Upper lobe of left lung (tissue), 6 donors: ENCODE data around the gene SHMT1. TPM values are rescaled to one million over a fixed set of nuclear protein-coding genes. Genes with fewer than 3 reads are reported as not detected.

Source experiments
- ATAC-seq, 2 donors: fragments of 200-7000 bp; cut with Tn5 transposase; one replicate each; pipeline ENCODE4 v1.9.1; 2022; ENCODE audit warnings: mild to moderate bottlenecking in 2 of 2, moderate library complexity in 2 of 2; ENCODE audit not compliant: low FRiP score in 2 of 2
- DNase-seq, 2 donors: peaks; one replicate each; pipeline ENCODE4 v3.0.0-alpha.2; 2019 to 2020
- H3K27ac ChIP-seq, 4 donors: fragments of 200-600 bp; sonication (generic); one replicate each; pipeline ENCODE4 v1.5.1; 2016 to 2019
- H3K27me3 ChIP-seq, 4 donors: fragments of 200-600 bp; sonication (generic); one replicate each; pipeline ENCODE4 v1.5.1; 2017 to 2019
- H3K36me3 ChIP-seq, 4 donors: fragments of 200-600 bp; sonication (generic); one replicate each; pipeline ENCODE4 v1.5.1; 2016 to 2019
- H3K4me1 ChIP-seq, 4 donors: fragments of 200-600 bp; sonication (generic); one replicate each; pipeline ENCODE4 v1.5.1; 2018 to 2019
- H3K4me3 ChIP-seq, 4 donors: fragments of 200-600 bp; sonication (generic); one replicate each; pipeline ENCODE4 v1.5.1; 2017 to 2019; ENCODE audit warnings: mild to moderate bottlenecking in 2 of 4, moderate library complexity in 1 of 4
- H3K9me3 ChIP-seq, 4 donors: fragments of 200-600 bp; sonication (generic); one replicate each; pipeline ENCODE4 v1.5.1; 2018 to 2019
- EP300 ChIP-seq, 4 donors: sonication (generic); formaldehyde crosslinking; IDR thresholded peaks; one replicate each; pipeline ENCODE4 v1.5.1; 2017; ENCODE audit warnings: antibody characterized with exemption in 4 of 4, control low read depth in 2 of 4
- POLR2A ChIP-seq, 4 donors: fragments of 450-650 bp; IDR thresholded peaks; one replicate each; pipeline ENCODE4 v1.5.1; 2016 to 2017; ENCODE audit warnings: antibody characterized with exemption in 4 of 4, mild to moderate bottlenecking in 2 of 4
- POLR2AphosphoS5 ChIP-seq, 2 donors: sonication (generic); formaldehyde crosslinking; IDR thresholded peaks; one replicate each; pipeline ENCODE4 v1.5.1; 2017; ENCODE audit warnings: antibody characterized with exemption in 2 of 2
- WGBS, 2 donors: methylation state at CpG; one replicate each; pipeline ENCODE4 v1.1.5; 2017 to 2018; 5-methylcytosine and 5-hydroxymethylcytosine counted together
- total RNA-seq, 6 donors: library from RNA; depleted of rRNA in 4 of 6; stranded (reverse); fragments of >200 nt in 4 of 6; gene quantifications; one replicate each; pipeline versions ENCODE4 v1.1.0 to v1.2.1, GENCODE V29; 2016 to 2021
- TF ChIP-seq, protein P1 (sequence below), 6 experiments: fragments of 450-650 bp in 4 of 6; fragments of 200-600 bp in 2 of 6; sonication (generic) in 2 of 6; IDR thresholded peaks; one replicate each; pipeline ENCODE4 v1.5.1; 2016 to 2019; ENCODE audit warnings: antibody characterized with exemption in 6 of 6
- donor health status: DM: no; HTN: no; CAD: no; lungs with moderate emphysema.
- donor health status: DM: no; HTN: yes; CAD: no; lungs with severe emphysema.

SHMT1 gene
- total RNA-seq, 6 donors from 2014 or later = 27.3 to 54.5 (median 42.5) TPM

- peaks cover 9 to 72% (median 32%) of the 10 kb centered on the region in 4 donors for H3K36me3 ChIP-seq
- DNase-seq (no peak), ATAC-seq (no peak)
- WGBS, 2 donors = 79 to 83% methylated on average over 10 to 18 of the region's 18 CpGs
- no peak for TF ChIP-seq EP300 (IDR thresholded peaks at IDR 0.05)
- TF ChIP-seq, protein P1, sequence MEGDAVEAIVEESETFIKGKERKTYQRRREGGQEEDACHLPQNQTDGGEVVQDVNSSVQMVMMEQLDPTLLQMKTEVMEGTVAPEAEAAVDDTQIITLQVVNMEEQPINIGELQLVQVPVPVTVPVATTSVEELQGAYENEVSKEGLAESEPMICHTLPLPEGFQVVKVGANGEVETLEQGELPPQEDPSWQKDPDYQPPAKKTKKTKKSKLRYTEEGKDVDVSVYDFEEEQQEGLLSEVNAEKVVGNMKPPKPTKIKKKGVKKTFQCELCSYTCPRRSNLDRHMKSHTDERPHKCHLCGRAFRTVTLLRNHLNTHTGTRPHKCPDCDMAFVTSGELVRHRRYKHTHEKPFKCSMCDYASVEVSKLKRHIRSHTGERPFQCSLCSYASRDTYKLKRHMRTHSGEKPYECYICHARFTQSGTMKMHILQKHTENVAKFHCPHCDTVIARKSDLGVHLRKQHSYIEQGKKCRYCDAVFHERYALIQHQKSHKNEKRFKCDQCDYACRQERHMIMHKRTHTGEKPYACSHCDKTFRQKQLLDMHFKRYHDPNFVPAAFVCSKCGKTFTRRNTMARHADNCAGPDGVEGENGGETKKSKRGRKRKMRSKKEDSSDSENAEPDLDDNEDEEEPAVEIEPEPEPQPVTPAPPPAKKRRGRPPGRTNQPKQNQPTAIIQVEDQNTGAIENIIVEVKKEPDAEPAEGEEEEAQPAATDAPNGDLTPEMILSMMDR (IDR thresholded peaks at IDR 0.05) = no peak
- TF ChIP-seq POLR2A (IDR thresholded peaks at IDR 0.05) = no peak
- TF ChIP-seq POLR2AphosphoS5 (IDR thresholded peaks at IDR 0.05) = no peak
- H3K27ac ChIP-seq = peak overlapping the region in 1 of 4 donors; percentile 15
- H3K4me3 ChIP-seq = peak overlapping the region in 2 of 4 donors; percentile 2 to 24
- H3K4me1 ChIP-seq = peaks cover 46 to 58% (median 51%) of the 10 kb centered on the region in 4 donors
- no peaks in the 10 kb centered on the region for H3K9me3 ChIP-seq
- no peaks in the 10 kb centered on the region for H3K27me3 ChIP-seq
Measured at GRCh38 chr17:18318771-18319450, 44.4 kb downstream of the SHMT1 start.

GRCh38 chr17:18318117-18318516 is 45.2 kb downstream of the SHMT1 start:
- no peaks in the 10 kb centered on the region for H3K9me3 ChIP-seq
- H3K27me3 ChIP-seq = no peaks in the 10 kb centered on the region
- H3K4me3 ChIP-seq = peak overlapping the region in 2 of 4 donors; percentile 2 to 24
- ATAC-seq = no peak
- DNase-seq = no peak
- WGBS, 2 donors = 81 to 89% methylated on average over 7 of the region's 7 CpGs
- peak overlapping the region in 1 of 4 donors; percentile 22 for H3K27ac ChIP-seq
- H3K36me3 ChIP-seq = peaks cover under 1 to 64% (median 24%) of the 10 kb centered on the region in 4 donors
- peaks cover 54 to 66% (median 59%) of the 10 kb centered on the region in 4 donors for H3K4me1 ChIP-seq
- TF ChIP-seq POLR2AphosphoS5 (IDR thresholded peaks at IDR 0.05) (no peak), EP300 (IDR thresholded peaks at IDR 0.05) (no peak), POLR2A (IDR thresholded peaks at IDR 0.05) (no peak)
- TF ChIP-seq, protein P1 (IDR thresholded peaks at IDR 0.05) = no peak

- TF ChIP-seq EP300 (IDR thresholded peaks at IDR 0.05) (no peak), POLR2A (IDR thresholded peaks at IDR 0.05) (no peak), POLR2AphosphoS5 (IDR thresholded peaks at IDR 0.05) (no peak)
- TF ChIP-seq, protein P1 (IDR thresholded peaks at IDR 0.05) = no peak
- ATAC-seq (no peak), DNase-seq (no peak)
- H3K36me3 ChIP-seq = peaks cover 0 to 59% (median 18%) of the 10 kb centered on the region in 4 donors
- WGBS, 2 donors = 73 to 76% methylated on average over 10 to 11 of the region's 11 CpGs
- no peaks in the 10 kb centered on the region for H3K27me3 ChIP-seq
- H3K4me1 ChIP-seq = peaks cover 54 to 81% (median 64%) of the 10 kb centered on the region in 4 donors
- H3K4me3 ChIP-seq = peak overlapping the region; percentile 72 to 94 (median 87)
- H3K9me3 ChIP-seq = no peaks in the 10 kb centered on the region
- peak overlapping the region; percentile 93 to 98 (median 95) for H3K27ac ChIP-seq
Measured at GRCh38 chr17:18315961-18316360, 47.4 kb downstream of the SHMT1 start.

DNA sequence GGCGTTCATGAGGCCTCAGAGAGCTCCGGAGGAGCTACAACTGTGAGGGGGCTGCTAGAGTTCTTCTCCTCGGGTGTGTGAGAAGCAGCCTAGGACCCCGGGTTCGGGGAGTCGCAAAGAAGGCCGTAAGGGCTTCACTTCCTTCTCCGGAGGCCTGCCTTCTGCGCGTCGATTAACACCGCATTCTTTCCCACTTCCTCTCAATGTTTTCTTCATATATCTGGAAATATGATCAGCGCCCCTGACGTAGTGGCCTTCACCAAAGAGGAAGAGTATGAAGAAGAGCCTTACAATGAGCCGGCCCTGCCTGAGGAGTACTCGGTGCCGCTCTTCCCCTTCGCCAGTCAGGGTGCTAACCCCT is 47.8 kb downstream of the SHMT1 start:
- no peaks in the 10 kb centered on the region for H3K9me3 ChIP-seq
- peaks cover 0 to 59% (median 16%) of the 10 kb centered on the region in 4 donors for H3K36me3 ChIP-seq
- H3K27me3 ChIP-seq = no peaks in the 10 kb centered on the region
- peak overlapping the region; percentile 93 to 98 (median 95) for H3K27ac ChIP-seq
- H3K4me3 ChIP-seq = peak overlapping the region; percentile 72 to 94 (median 87)
- WGBS, 2 donors = 5 to 6% methylated on average over 17 to 18 of the region's 18 CpGs
- peaks cover 54 to 80% (median 64%) of the 10 kb centered on the region in 4 donors for H3K4me1 ChIP-seq
- ATAC-seq = peak; percentile 8 to 22
- peak in 1 of 2 donors; percentile 29 for DNase-seq
- TF ChIP-seq, protein P1 (IDR thresholded peaks at IDR 0.05) = no peak
- no peak for TF ChIP-seq POLR2AphosphoS5 (IDR thresholded peaks at IDR 0.05)
- no peak for TF ChIP-seq POLR2A (IDR thresholded peaks at IDR 0.05)
- no peak for TF ChIP-seq EP300 (IDR thresholded peaks at IDR 0.05)
